PC-9 (cell line): ENCODE measurements around the gene CALN1. TPM values are rescaled to one million over a fixed set of nuclear protein-coding genes. Genes with fewer than 3 reads are reported as not detected.

Experiments used
- BruUV-seq: library from RNA; stranded (reverse); fragments of 400-500 nt; replicated peaks from 2 replicates; lab custom pipeline; 2021; lab: Mats Ljungman, UMichigan
- CTCF ChIA-PET: fragments of 300-600 bp; sonication (Branson Sonifier 250); formaldehyde crosslinking; loops from one replicate; lab custom pipeline; 2022; ENCODE audit warnings: antibody characterized with exemption; lab: Charles Lee
- POLR2A ChIA-PET: fragments of 300-600 bp; sonication (Branson Sonifier 250); formaldehyde crosslinking; loops from one replicate; lab custom pipeline; 2022; ENCODE audit warnings: antibody characterized with exemption; ENCODE audit not compliant: unreplicated experiment; lab: Charles Lee
- DNase-seq, 2 experiments: peaks; one replicate each; pipeline versions ENCODE4 v3.0.0 to v3.0.0-alpha.2; 2015 to 2022; ENCODE audit warnings: mixed read lengths in 1 of 2
- H2AFZ ChIP-seq: fragments of 200-600 bp; sonication (generic); 2 replicates; pipeline ENCODE4 v1.8.1; 2017; ENCODE audit warnings: antibody characterized with exemption
- H3F3A ChIP-seq: fragments of 200-600 bp; sonication (generic); 2 replicates; pipeline ENCODE4 v1.8.1; 2017; ENCODE audit warnings: antibody characterized with exemption, mild to moderate bottlenecking, low read depth; ENCODE audit not compliant: insufficient read depth
- H3K27ac ChIP-seq: fragments of 200-600 bp; sonication (generic); 2 replicates; pipeline ENCODE4 v1.6.1; 2016; ENCODE audit warnings: mixed run types
- H3K27me3 ChIP-seq: fragments of 200-600 bp; sonication (generic); 2 replicates; pipeline ENCODE4 v1.6.1; 2016; ENCODE audit warnings: low read depth, mixed run types; ENCODE audit not compliant: insufficient read depth
- H3K36me3 ChIP-seq: fragments of 200-600 bp; sonication (generic); 2 replicates; pipeline ENCODE4 v1.6.1; 2016; ENCODE audit warnings: low read depth, mixed run types
- H3K4me1 ChIP-seq: fragments of 200-600 bp; sonication (generic); replicated peaks from 2 replicates; pipeline ENCODE4 v1.6.1; 2016; ENCODE audit warnings: mixed run types; ENCODE audit not compliant: insufficient read depth
- H3K4me2 ChIP-seq: fragments of 200-600 bp; sonication (generic); 2 replicates; pipeline ENCODE4 v1.6.1; 2017; ENCODE audit warnings: mixed run types
- H3K4me3 ChIP-seq: fragments of 200-600 bp; sonication (generic); 2 replicates; pipeline ENCODE4 v1.6.1; 2016; ENCODE audit warnings: mixed run types
- H3K79me2 ChIP-seq: fragments of 200-600 bp; sonication (generic); 2 replicates; pipeline ENCODE4 v1.6.1; 2017; ENCODE audit warnings: low read depth, mixed run types
- H3K9me2 ChIP-seq: fragments of 200-600 bp; sonication (generic); 2 replicates; pipeline ENCODE4 v1.8.1; 2017; ENCODE audit warnings: mild to moderate bottlenecking; ENCODE audit not compliant: insufficient read depth
- H3K9me3 ChIP-seq: fragments of 200-600 bp; sonication (generic); 2 replicates; pipeline ENCODE4 v1.8.1; 2016; ENCODE audit warnings: low read depth; ENCODE audit not compliant: insufficient read depth
- H4K20me1 ChIP-seq: fragments of 200-600 bp; sonication (generic); 2 replicates; pipeline ENCODE4 v1.8.1; 2017; ENCODE audit not compliant: insufficient read depth
- CTCF ChIP-seq: fragments of 200-600 bp; sonication (generic); conservative IDR thresholded peaks from 2 replicates; pipeline ENCODE4 v1.6.1; 2017; ENCODE audit warnings: mixed run types, antibody characterized with exemption, mild to moderate bottlenecking, moderate library complexity
- EZH2 ChIP-seq: fragments of 200-600 bp; sonication (generic); IDR thresholded peaks from 2 replicates; pipeline ENCODE4 v1.8.0; 2017; ENCODE audit warnings: antibody characterized with exemption, low read depth
- intact Hi-C: fragments of 100-400 bp; cut with micrococcal nuclease; formaldehyde crosslinking; loops from one replicate; pipeline ENCODE4 v1.10.0; 2022; ENCODE audit not compliant: unreplicated experiment
- total RNA-seq: library from RNA; stranded (reverse); gene quantifications from 2 replicates; pipeline ENCODE4 v1.2.3, GENCODE V29; 2021

The CALN1 gene
- total RNA-seq, 1 experiment from 2014 or later, result not detected

- Histone ChIP-seq H3K4me2 (no peak overlapping the region), H2AFZ (no peak overlapping the region), H3K9me3 (no peaks in the 10 kb centered on the region), H4K20me1 (no peaks in the 10 kb centered on the region; the same call in 1 of the 2 replicates), H3K27ac (no peak overlapping the region), H3K4me1 (no peaks in the 10 kb centered on the region), H3K79me2 (no peaks in the 10 kb centered on the region), H3K4me3 (no peak overlapping the region), H3K36me3 (no peaks in the 10 kb centered on the region), H3F3A (no peaks in the 10 kb centered on the region), H3K27me3 (peaks cover 73% of the 10 kb centered on the region), H3K9me2 (no peaks in the 10 kb centered on the region)
- DNase-seq, result no peak
- no TSS peak for BruUV-seq
- TF ChIP-seq CTCF (no peak), EZH2 (no peak)
- POLR2A ChIA-PET, result no interaction called here
- intact Hi-C loops, result no loop called here
- CTCF ChIA-PET, result no interaction called here
Observed at GRCh38 chr7:72307566-72307965, 104.6 kb downstream of the CALN1 start.

GRCh38 chr7:72298912-72299311 lies 113.2 kb downstream of the CALN1 start:
- Histone ChIP-seq H3K4me2 (no peak overlapping the region), H3K79me2 (no peaks in the 10 kb centered on the region), H3K9me3 (no peaks in the 10 kb centered on the region), H3K9me2 (no peaks in the 10 kb centered on the region), H4K20me1 (no peaks in the 10 kb centered on the region), H3K27me3 (peaks cover 40% of the 10 kb centered on the region), H3K4me3 (no peak overlapping the region), H3F3A (no peaks in the 10 kb centered on the region), H3K36me3 (no peaks in the 10 kb centered on the region), H3K27ac (no peak overlapping the region), H2AFZ (no peak overlapping the region), H3K4me1 (no peaks in the 10 kb centered on the region)
- no peak for DNase-seq
- TF ChIP-seq CTCF (no peak), EZH2 (no peak)
- no TSS peak for BruUV-seq
- POLR2A ChIA-PET, result no interaction called here
- CTCF ChIA-PET, result no interaction called here
- intact Hi-C loops, result no loop called here

GRCh38 chr7:72298091-72298490 lies 114.0 kb downstream of the CALN1 start:
- no peak overlapping the region for H3K27ac ChIP-seq
- TF ChIP-seq CTCF (no peak), EZH2 (no peak)
- ChIA-PET CTCF (no interaction called here), POLR2A (no interaction called here)
- no peaks in the 10 kb centered on the region for H3K9me2 ChIP-seq
- intact Hi-C loops, result no loop called here
- H3K4me1 ChIP-seq, result no peaks in the 10 kb centered on the region
- no peaks in the 10 kb centered on the region for H3K9me3 ChIP-seq
- DNase-seq, result no peak
- H3K4me3 ChIP-seq, result no peak overlapping the region
- no TSS peak for BruUV-seq
- no peaks in the 10 kb centered on the region for H3K79me2 ChIP-seq
- H4K20me1 ChIP-seq, result no peaks in the 10 kb centered on the region
- H3K27me3 ChIP-seq, result peaks cover 43% of the 10 kb centered on the region
- H3K4me2 ChIP-seq, result no peak overlapping the region
- H3F3A ChIP-seq, result no peaks in the 10 kb centered on the region
- no peaks in the 10 kb centered on the region for H3K36me3 ChIP-seq
- no peak overlapping the region for H2AFZ ChIP-seq
